Cardiac fibroblast (primary cell): ENCODE results near the gene CINP.

Experiments
- DNase-seq, 2 donors: peaks; one replicate each; pipeline versions ENCODE4 v3.0.0 to v3.0.0-alpha.2; 2010; ENCODE audit warnings: low read depth in 2 of 2
- H3K4me3 ChIP-seq, 2 donors: replicated peaks in 1 of 2; 1 replicate in 1 of 2; 2 replicates in 1 of 2; pipeline ENCODE4 v1.5.1; 2011; ENCODE audit warnings: low read depth in 2 of 2, low read length in 2 of 2, mild to moderate bottlenecking in 2 of 2, moderate library complexity in 1 of 2
- CTCF ChIP-seq: IDR thresholded peaks from one replicate; pipeline ENCODE4 v1.5.1; 2011; ENCODE audit warnings: low read depth, mild to moderate bottlenecking, low read length, inconsistent platforms

CINP gene

GRCh38 chr14:102317564-102318248 is 45.0 kb downstream of the CINP start:
- no peak for TF ChIP-seq CTCF
- peak; percentile 26 to 33 for DNase-seq
- peak overlapping the region; percentile 55 to 58 for H3K4me3 ChIP-seq

- peak; percentile 65 for TF ChIP-seq CTCF
- peak; percentile 95 for DNase-seq
- H3K4me3 ChIP-seq, result peak overlapping the region; percentile 55 to 58
These were observed 45.7 kb downstream of the CINP start for GRCh38 chr14:102316743-102317563.

- DNase-seq, result peak; percentile 83 to 86
- no peak for TF ChIP-seq CTCF
- H3K4me3 ChIP-seq, result peak overlapping the region; percentile 31 to 42
These were observed 46.4 kb downstream of the CINP start for GRCh38 chr14:102316338-102316742.

GRCh38 chr14:102315121-102315520 is 47.6 kb downstream of the CINP start:
- no peak for DNase-seq
- TF ChIP-seq CTCF, result no peak
- H3K4me3 ChIP-seq, result no peak overlapping the region

GRCh38 chr14:102314242-102315011 is 48.3 kb downstream of the CINP start:
- peak overlapping the region; percentile 43 to 47 for H3K4me3 ChIP-seq
- TF ChIP-seq CTCF, result peak; percentile 86
- peak; percentile 89 to 90 for DNase-seq

GRCh38 chr14:102304611-102305506 is 57.8 kb downstream of the CINP start, which contains the start of gene MOK:
MOK (minus strand) TSS chr14:102305164; CDS start chr14:102304968, 196 bp downstream.
- DNase-seq, result peak; percentile 98 to 99
- H3K4me3 ChIP-seq, result peak within 1 kb of the TSS; percentile 73 to 83
- no peak for TF ChIP-seq CTCF
